GM23248 (cell line): ENCODE measurements around the gene ASB5.

Experiments
- EZH2 ChIP-seq: fragments of 200-600 bp; sonication (generic); IDR thresholded peaks from 2 replicates; pipeline ENCODE4 v1.6.1; 2018; ENCODE audit warnings: antibody characterized with exemption, mild to moderate bottlenecking; ENCODE audit not compliant: insufficient read depth, poor library complexity, severe bottlenecking
- EZH2phosphoT487 ChIP-seq: fragments of 200-600 bp; sonication (generic); IDR thresholded peaks from 2 replicates; pipeline ENCODE4 v1.6.1; 2018; ENCODE audit warnings: antibody characterized with exemption, moderate library complexity, mild to moderate bottlenecking, low read depth; ENCODE audit not compliant: insufficient read depth

DNA sequence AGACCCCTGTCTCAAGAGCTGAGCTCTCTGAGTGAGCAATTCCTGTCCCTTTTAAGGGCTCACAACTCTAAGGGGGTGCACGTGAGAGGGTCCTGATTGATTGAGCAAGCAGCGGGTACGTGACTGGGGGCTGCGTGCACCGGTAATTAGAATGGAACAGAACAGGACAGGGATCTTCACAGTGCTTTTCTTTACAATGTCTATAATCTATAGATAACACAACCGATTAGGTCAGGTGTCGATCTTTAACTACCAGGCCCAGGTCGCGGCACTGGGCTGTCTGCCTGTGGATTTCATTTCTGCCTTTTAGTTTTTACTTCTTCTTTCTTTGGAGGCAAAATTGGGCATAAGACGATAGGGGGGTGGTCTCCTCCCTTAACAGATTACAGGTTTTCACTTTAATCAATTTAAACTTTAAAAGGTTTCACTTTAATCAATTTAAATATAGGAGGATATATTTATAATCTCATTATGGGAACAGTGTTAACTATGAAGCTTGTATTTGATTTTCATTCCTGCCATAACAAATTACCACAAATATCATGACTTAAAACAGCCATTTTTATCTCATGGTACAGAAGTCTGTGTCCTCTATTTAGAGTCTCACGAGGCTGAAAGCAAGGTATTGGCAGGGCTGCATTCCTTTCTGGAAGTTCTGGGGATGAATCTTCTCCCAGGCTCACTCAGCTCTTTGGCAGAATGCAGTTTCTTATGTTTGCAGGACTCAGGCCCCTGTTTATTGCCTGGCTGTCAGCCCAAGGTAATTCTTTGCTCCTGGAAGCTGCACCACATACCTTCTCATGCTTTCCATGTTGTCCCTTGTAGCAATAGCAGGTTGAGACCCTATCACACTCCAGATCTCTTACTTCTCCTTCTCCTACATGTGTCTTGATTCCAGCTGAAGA, 78.9 kb downstream of the ASB5 start:
- TF ChIP-seq EZH2 (no peak), EZH2phosphoT487 (no peak)
